Uterus (tissue), 4 donors: ENCODE results near the gene PPM1F. TPM values are rescaled to one million over a fixed set of nuclear protein-coding genes. Genes with fewer than 3 reads are reported as not detected.

Source experiments
- DNase-seq, 2 donors: peaks; one replicate each; pipeline ENCODE4 v3.0.0-alpha.2; 2019 to 2020
- H3K27ac ChIP-seq, 2 donors: fragments of 200-600 bp; sonication (generic); 1 replicate in 1 of 2; 2 replicates in 1 of 2; pipeline ENCODE4 v1.5.1; 2016 to 2018
- H3K27me3 ChIP-seq, 2 donors: fragments of 200-600 bp; sonication (generic); one replicate each; pipeline ENCODE4 v1.5.1; 2018 to 2019; ENCODE audit warnings: control low read depth in 1 of 2
- H3K36me3 ChIP-seq, 2 donors: fragments of 200-600 bp; sonication (generic); one replicate each; pipeline ENCODE4 v1.5.1; 2019; ENCODE audit warnings: control low read depth in 1 of 2
- H3K4me1 ChIP-seq, 2 donors: fragments of 200-600 bp; sonication (generic); one replicate each; pipeline ENCODE4 v1.5.1; 2018 to 2019; ENCODE audit warnings: control low read depth in 1 of 2
- H3K4me3 ChIP-seq, 2 donors: fragments of 200-600 bp; sonication (generic); 1 replicate in 1 of 2; 2 replicates in 1 of 2; pipeline ENCODE4 v1.5.1; 2018 to 2019; ENCODE audit warnings: mild to moderate bottlenecking in 1 of 2
- H3K9me3 ChIP-seq, 2 donors: fragments of 200-600 bp; sonication (generic); one replicate each; pipeline ENCODE4 v1.5.1; 2019; ENCODE audit warnings: control low read depth in 1 of 2
- CTCF ChIP-seq, 4 experiments: fragments of 200-600 bp in 2 of 4; fragments of 450-650 bp in 2 of 4; sonication (generic) in 2 of 4; IDR thresholded peaks; one replicate each; pipeline ENCODE4 v1.5.1; 2016 to 2019; ENCODE audit warnings: antibody characterized with exemption in 4 of 4, mild to moderate bottlenecking in 2 of 4, moderate library complexity in 1 of 4
- POLR2A ChIP-seq, 2 donors: fragments of 450-650 bp; IDR thresholded peaks; one replicate each; pipeline ENCODE4 v1.6.1; 2016; ENCODE audit warnings: antibody characterized with exemption in 2 of 2, mild to moderate bottlenecking in 1 of 2, moderate library complexity in 1 of 2
- intact Hi-C: fragments of 100-400 bp; cut with DNase I; formaldehyde crosslinking; loops from one replicate; pipeline ENCODE4 v1.15.1; 2023; ENCODE audit warnings: low total_unique reads
- total RNA-seq, 4 donors: library from RNA; depleted of rRNA in 3 of 4; stranded (reverse); fragments of >200 nt in 3 of 4; gene quantifications; one replicate each; pipeline versions ENCODE4 v1.1.0 to v1.2.4, GENCODE V29; 2014 to 2023
- donor health status: DM: yes; HTN: yes; CAD: no.

Gene PPM1F
- total RNA-seq, 4 donors from 2014 or later = 16.2 to 67.3 (median 48.8) TPM

- DNase-seq = no peak
- TF ChIP-seq CTCF (IDR thresholded peaks at IDR 0.05) = no peak
- no peak for TF ChIP-seq POLR2A (IDR thresholded peaks at IDR 0.05)
- peaks cover 0 to 8% of the 10 kb centered on the region in 2 donors for H3K4me1 ChIP-seq
- no peaks in the 10 kb centered on the region for H3K36me3 ChIP-seq
- H3K27me3 ChIP-seq = no peaks in the 10 kb centered on the region
- intact Hi-C loops = no loop called here
- H3K9me3 ChIP-seq = no peaks in the 10 kb centered on the region
- peak overlapping the region; percentile 66 to 90 for H3K4me3 ChIP-seq
- H3K27ac ChIP-seq = peak overlapping the region; percentile 70 to 83
Observed at GRCh38 chr22:21981874-21982273, 29.2 kb upstream of the PPM1F start.

GRCh38 chr22:21980547-21980946, 27.9 kb upstream of the PPM1F start:
- H3K27me3 ChIP-seq = no peaks in the 10 kb centered on the region
- intact Hi-C loops = no loop called here
- H3K36me3 ChIP-seq = no peaks in the 10 kb centered on the region
- no peaks in the 10 kb centered on the region for H3K9me3 ChIP-seq
- H3K27ac ChIP-seq = no peak overlapping the region
- no peak for DNase-seq
- H3K4me3 ChIP-seq = no peak overlapping the region
- TF ChIP-seq POLR2A (IDR thresholded peaks at IDR 0.05) (no peak), CTCF (IDR thresholded peaks at IDR 0.05) (no peak)
- H3K4me1 ChIP-seq = peaks cover 0 to 8% of the 10 kb centered on the region in 2 donors

GRCh38 chr22:21978564-21979386, 26.1 kb upstream of the PPM1F start:
- DNase-seq = no peak

GRCh38 chr22:21977814-21978213, 25.2 kb upstream of the PPM1F start:
- H3K27me3 ChIP-seq = no peaks in the 10 kb centered on the region
- TF ChIP-seq POLR2A (IDR thresholded peaks at IDR 0.05) = no peak
- TF ChIP-seq CTCF (IDR thresholded peaks at IDR 0.05) = no peak
- intact Hi-C loops = no loop called here

More at GRCh38 chr22:21978564-21979386, 26.1 kb upstream of the PPM1F start:
- Histone ChIP-seq H3K9me3 (no peaks in the 10 kb centered on the region), H3K4me3 (no peak overlapping the region), H3K27ac (no peak overlapping the region), H3K27me3 (no peaks in the 10 kb centered on the region), H3K36me3 (no peaks in the 10 kb centered on the region), H3K4me1 (peaks cover 0 to 8% of the 10 kb centered on the region in 2 donors)
- TF ChIP-seq POLR2A (IDR thresholded peaks at IDR 0.05) = no peak
- TF ChIP-seq CTCF (IDR thresholded peaks at IDR 0.05) = no peak
- intact Hi-C loops = no loop called here

GRCh38 chr22:21975854-21976345, 23.3 kb upstream of the PPM1F start:
- Histone ChIP-seq H3K27ac (no peak overlapping the region), H3K36me3 (no peaks in the 10 kb centered on the region)
- intact Hi-C loops = no loop called here

More at GRCh38 chr22:21977814-21978213, 25.2 kb upstream of the PPM1F start:
- no peaks in the 10 kb centered on the region for H3K9me3 ChIP-seq
- H3K27ac ChIP-seq = no peak overlapping the region
- no peak overlapping the region for H3K4me3 ChIP-seq
- H3K36me3 ChIP-seq = no peaks in the 10 kb centered on the region
- DNase-seq = no peak
- H3K4me1 ChIP-seq = peaks cover 0 to 8% of the 10 kb centered on the region in 2 donors

More at GRCh38 chr22:21975854-21976345, 23.3 kb upstream of the PPM1F start:
- H3K4me1 ChIP-seq = no peaks in the 10 kb centered on the region
- TF ChIP-seq CTCF (IDR thresholded peaks at IDR 0.05) (no peak), POLR2A (IDR thresholded peaks at IDR 0.05) (no peak)
- no peak for DNase-seq
- H3K27me3 ChIP-seq = no peaks in the 10 kb centered on the region
- H3K9me3 ChIP-seq = no peaks in the 10 kb centered on the region
- H3K4me3 ChIP-seq = no peak overlapping the region
